HepG2 (cell line): Measurements from ENCODE around the gene PRSS53. TPM values are rescaled to one million over a fixed set of nuclear protein-coding genes. Genes with fewer than 3 reads are reported as not detected.

Source experiments
- polyA plus RNA-seq, 8 experiments: library from polyadenylated mRNA; depleted of rRNA in 3 of 8; stranded (reverse) in 7 of 8; unstranded in 1 of 8; fragments of >200 nt; fragmentation: Illumina TruSeq in 4 of 8; extraction: Trizol in 4 of 8; gene quantifications; 2 replicates each; pipeline versions ENCODE4 v1.2.1 to v1.2.3, GENCODE V29; 2011 to 2016; ENCODE audit warnings: low read depth in 4 of 8, missing spikeins in 1 of 8, mixed read lengths in 1 of 8; ENCODE audit not compliant: insufficient read depth in 1 of 8
- total RNA-seq, 5 experiments: library from RNA; depleted of rRNA; stranded (reverse); fragments of >200 nt; fragmentation: Illumina TruSeq; extraction: Trizol; gene quantifications; 2 replicates each; pipeline ENCODE4 v1.2.3, GENCODE V29; 2016; ENCODE audit warnings: low read depth in 1 of 5

The PRSS53 gene
- total and polyA plus RNA-seq, 2 of the 13 experiments (the other 11 are each of a cell fraction or from before 2014, with no cell fraction given): 2.2 to 7.4 TPM

Other genes starting within 250 kb of the PRSS53 start
- 20.6 and 33.8 TPM in 2 replicates for gene BCL7C, start 194.9 kb downstream of the PRSS53 start, total RNA-seq (2016; rRNA removed; fragmentation: Illumina TruSeq; extraction: Trizol)
- 17.3 and 17.7 TPM in 2 replicates for gene BCL7C, start 194.9 kb downstream of the PRSS53 start, polyA plus RNA-seq (2011; rRNA removed)
- 0.11 and 0.13 TPM in 2 replicates for gene CTF1, start 192.3 kb downstream of the PRSS53 start, total RNA-seq (2016; rRNA removed; fragmentation: Illumina TruSeq; extraction: Trizol)
- 1.8 and 2.6 TPM in 2 replicates for gene CTF1, start 192.3 kb downstream of the PRSS53 start, polyA plus RNA-seq (2011; rRNA removed)
- 7.4 and 13.7 TPM in 2 replicates for gene FBXL19, start 165.4 kb downstream of the PRSS53 start, total RNA-seq (2016; rRNA removed; fragmentation: Illumina TruSeq; extraction: Trizol)
- gene FBXL19, start 165.4 kb downstream of the PRSS53 start, polyA plus RNA-seq (2011; rRNA removed): 6.0 and 10.1 TPM in 2 replicates
- gene ORAI3, start 139.9 kb downstream of the PRSS53 start, total RNA-seq (2016; rRNA removed; fragmentation: Illumina TruSeq; extraction: Trizol): 6.3 and 11.4 TPM in 2 replicates
- 32.0 and 41.3 TPM in 2 replicates for gene ORAI3, start 139.9 kb downstream of the PRSS53 start, polyA plus RNA-seq (2011; rRNA removed)
- 3.6 and 5.6 TPM in 2 replicates for gene SETD1A, start 131.2 kb downstream of the PRSS53 start, total RNA-seq (2016; rRNA removed; fragmentation: Illumina TruSeq; extraction: Trizol)
- gene SETD1A, start 131.2 kb downstream of the PRSS53 start, polyA plus RNA-seq (2011; rRNA removed): 3.2 and 3.8 TPM in 2 replicates
- 58.8 and 69.7 TPM in 2 replicates for gene HSD3B7, start 103.7 kb downstream of the PRSS53 start, total RNA-seq (2016; rRNA removed; fragmentation: Illumina TruSeq; extraction: Trizol)
- 32.9 and 40.9 TPM in 2 replicates for gene HSD3B7, start 103.7 kb downstream of the PRSS53 start, polyA plus RNA-seq (2011; rRNA removed)
- 1.7 and 3.0 TPM in 2 replicates for gene STX1B, start 78.3 kb downstream of the PRSS53 start, total RNA-seq (2016; rRNA removed; fragmentation: Illumina TruSeq; extraction: Trizol)
- gene STX1B, start 78.3 kb downstream of the PRSS53 start, polyA plus RNA-seq (2011; rRNA removed): 1.3 and 2.1 TPM in 2 replicates
- gene STX4, start 55.4 kb downstream of the PRSS53 start, total RNA-seq (2016; rRNA removed; fragmentation: Illumina TruSeq; extraction: Trizol): 29.2 and 31.3 TPM in 2 replicates
- gene STX4, start 55.4 kb downstream of the PRSS53 start, polyA plus RNA-seq (2011; rRNA removed): 34.6 and 37.0 TPM in 2 replicates
- gene ZNF668, start 14.7 kb downstream of the PRSS53 start, total RNA-seq (2016; rRNA removed; fragmentation: Illumina TruSeq; extraction: Trizol): 7.5 and 9.8 TPM in 2 replicates
- gene ZNF668, start 14.7 kb downstream of the PRSS53 start, polyA plus RNA-seq (2011; rRNA removed): 3.8 and 4.0 TPM in 2 replicates
- gene ZNF646, start 14.5 kb downstream of the PRSS53 start, total RNA-seq (2016; rRNA removed; fragmentation: Illumina TruSeq; extraction: Trizol): 7.8 and 10.9 TPM in 2 replicates
- 3.4 and 4.4 TPM in 2 replicates for gene ZNF646, start 14.5 kb downstream of the PRSS53 start, polyA plus RNA-seq (2011; rRNA removed)
- 92.1 and 141 TPM in 2 replicates for gene VKORC1, start 5.9 kb upstream of the PRSS53 start, total RNA-seq (2016; rRNA removed; fragmentation: Illumina TruSeq; extraction: Trizol)
- gene VKORC1, start 5.9 kb upstream of the PRSS53 start, polyA plus RNA-seq (2011; rRNA removed): 613 and 615 TPM in 2 replicates
- 24.9 and 25.2 TPM in 2 replicates for gene BCKDK, start 19.4 kb upstream of the PRSS53 start, total RNA-seq (2016; rRNA removed; fragmentation: Illumina TruSeq; extraction: Trizol)
- gene BCKDK, start 19.4 kb upstream of the PRSS53 start, polyA plus RNA-seq (2011; rRNA removed): 42.6 and 54.2 TPM in 2 replicates
- gene KAT8, start 28.7 kb upstream of the PRSS53 start, total RNA-seq (2016; rRNA removed; fragmentation: Illumina TruSeq; extraction: Trizol): 69.5 and 79.0 TPM in 2 replicates
- gene KAT8, start 28.7 kb upstream of the PRSS53 start, polyA plus RNA-seq (2011; rRNA removed): 84.2 and 85.3 TPM in 2 replicates
- gene PRSS8, start 46.8 kb upstream of the PRSS53 start, total RNA-seq (2016; rRNA removed; fragmentation: Illumina TruSeq; extraction: Trizol): 1.2 and 2.6 TPM in 2 replicates
- 7.2 and 20.0 TPM in 2 replicates for gene PRSS8, start 46.8 kb upstream of the PRSS53 start, polyA plus RNA-seq (2011; rRNA removed)
- gene PRSS36, start 61.1 kb upstream of the PRSS53 start, total RNA-seq (2016; rRNA removed; fragmentation: Illumina TruSeq; extraction: Trizol): 1.1 and 1.5 TPM in 2 replicates
- gene PRSS36, start 61.1 kb upstream of the PRSS53 start, polyA plus RNA-seq (2011; rRNA removed): 2.1 and 2.7 TPM in 2 replicates
- gene FUS, start 91.2 kb upstream of the PRSS53 start, total RNA-seq (2016; rRNA removed; fragmentation: Illumina TruSeq; extraction: Trizol): 64.8 and 68.1 TPM in 2 replicates
- 168 and 176 TPM in 2 replicates for gene FUS, start 91.2 kb upstream of the PRSS53 start, polyA plus RNA-seq (2011; rRNA removed)
- 4.4 and 4.8 TPM in 2 replicates for gene PYCARD, start 113.8 kb upstream of the PRSS53 start, total RNA-seq (2016; rRNA removed; fragmentation: Illumina TruSeq; extraction: Trizol)
- gene PYCARD, start 113.8 kb upstream of the PRSS53 start, polyA plus RNA-seq (2011; rRNA removed): 6.0 and 9.2 TPM in 2 replicates
- gene TRIM72, start 125.2 kb upstream of the PRSS53 start, total RNA-seq (2016; rRNA removed; fragmentation: Illumina TruSeq; extraction: Trizol): not detected in 2 replicates
- not detected in 2 replicates for gene TRIM72, start 125.2 kb upstream of the PRSS53 start, polyA plus RNA-seq (2011; rRNA removed)
- not detected in 2 replicates for gene PYDC1, start 128.2 kb upstream of the PRSS53 start, total RNA-seq (2016; rRNA removed; fragmentation: Illumina TruSeq; extraction: Trizol)
- not detected in 2 replicates for gene PYDC1, start 128.2 kb upstream of the PRSS53 start, polyA plus RNA-seq (2011; rRNA removed)
- 0.11 and 0.20 TPM in 2 replicates for gene ITGAM, start 171.0 kb upstream of the PRSS53 start, total RNA-seq (2016; rRNA removed; fragmentation: Illumina TruSeq; extraction: Trizol)
- gene ITGAM, start 171.0 kb upstream of the PRSS53 start, polyA plus RNA-seq (2011; rRNA removed): 0.01 and 0.09 TPM in 2 replicates